Renal cortex interstitium (tissue), 11 donors: ENCODE results near the gene CILP2. TPM values are rescaled to one million over a fixed set of nuclear protein-coding genes. Genes with fewer than 3 reads are reported as not detected.

Experiments used
- DNase-seq, 11 donors: peaks; one replicate each; pipeline ENCODE4 v3.0.0-alpha.2; 2013; ENCODE audit warnings: low read depth in 9 of 11, low spot score in 4 of 11; ENCODE audit errors: extremely low read depth in 1 of 11
- polyA plus RNA-seq, 3 donors: library from polyadenylated mRNA; unstranded; fragments of 120-200 nt; gene quantifications; one replicate each; pipeline ENCODE4 v1.2.1, GENCODE V29; 2013; ENCODE audit not compliant: insufficient read length in 3 of 3

CILP2 gene
- polyA plus RNA-seq, 3 donors = 0.11 to 0.26 (median 0.12) TPM

DNA sequence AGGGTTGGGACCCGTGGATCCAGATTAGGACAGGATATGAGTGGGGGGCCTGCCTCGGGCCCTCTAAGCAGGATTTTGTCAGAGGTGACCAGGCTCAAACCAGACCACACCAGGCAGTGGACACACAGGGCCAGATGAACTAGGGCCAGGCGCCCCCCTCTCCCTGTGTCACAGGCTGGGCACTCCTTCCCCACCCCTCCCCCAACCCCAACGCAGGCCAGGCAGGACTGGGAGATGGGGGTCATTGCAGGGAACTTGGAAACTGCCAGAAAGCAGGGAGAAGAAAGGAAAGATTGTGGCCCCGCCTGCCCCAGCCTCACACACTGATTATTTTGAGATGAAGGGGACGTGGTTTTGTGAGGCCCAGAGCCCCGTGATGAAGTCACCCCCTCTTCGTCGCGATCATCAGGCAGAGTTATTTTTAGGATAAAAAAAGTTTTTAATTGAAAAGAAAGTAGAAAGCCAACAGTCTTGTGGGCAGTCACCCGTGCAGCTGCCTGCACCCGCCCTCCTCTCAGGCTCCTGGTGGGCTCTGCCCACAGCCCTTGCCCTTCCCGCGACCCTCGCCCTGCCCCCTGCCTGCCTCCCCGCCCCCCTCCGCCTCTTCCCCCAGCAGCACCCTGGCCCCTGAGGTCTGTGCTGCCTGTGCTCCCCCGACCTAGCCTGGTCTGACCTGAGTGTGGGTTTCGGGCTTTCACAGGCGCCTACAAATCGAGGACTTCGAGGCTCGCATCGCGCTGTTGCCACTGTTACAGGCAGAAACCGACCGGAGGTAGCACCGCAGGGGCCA is 11.3 kb upstream of the CILP2 start:
- DNase-seq = no peak

GRCh38 chr19:19527371-19527656 is 10.8 kb upstream of the CILP2 start:
- no peak for DNase-seq

GRCh38 chr19:19527674-19528625 is 10.1 kb upstream of the CILP2 start:
- DNase-seq = no peak

GRCh38 chr19:19528721-19529490 is 9.2 kb upstream of the CILP2 start, which contains the start of gene YJEFN3:
Gene YJEFN3, plus strand, starts transcription at chr19:19528911. Its CDS starts 22 bp downstream, at chr19:19528933.
- no peak for DNase-seq

DNA sequence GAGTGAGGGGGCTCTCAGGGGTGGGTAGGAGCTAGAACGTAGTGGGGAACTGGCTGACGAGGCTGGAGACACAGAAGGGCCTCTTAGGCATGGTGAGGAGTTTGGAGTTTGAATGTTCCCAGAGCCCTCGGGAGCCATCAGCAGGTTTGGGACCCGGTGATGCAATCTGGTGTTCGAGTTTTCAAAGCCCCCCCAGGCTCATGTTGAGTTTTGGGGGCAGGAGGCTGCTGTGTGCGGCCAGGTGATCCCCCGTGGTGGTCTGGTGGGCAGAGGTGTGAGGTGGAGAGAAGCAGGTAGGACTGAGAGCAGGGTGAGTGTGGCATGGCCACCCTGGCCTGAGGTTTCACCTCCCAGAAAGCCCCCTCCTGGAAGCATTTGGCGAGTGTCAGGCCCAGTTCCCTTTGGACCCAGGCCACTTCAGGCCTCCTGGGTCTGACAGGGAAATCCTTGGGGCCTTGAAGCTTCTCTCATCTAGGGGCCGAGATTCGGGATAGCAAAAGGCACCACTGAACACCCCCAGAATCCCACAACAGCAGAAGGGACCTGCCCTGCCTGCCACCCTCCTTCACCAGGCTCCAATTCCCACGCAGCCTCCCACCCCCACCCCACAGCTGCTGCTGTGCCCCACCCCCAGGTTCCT is 8.2 kb upstream of the CILP2 start:
- DNase-seq = no peak

DNA sequence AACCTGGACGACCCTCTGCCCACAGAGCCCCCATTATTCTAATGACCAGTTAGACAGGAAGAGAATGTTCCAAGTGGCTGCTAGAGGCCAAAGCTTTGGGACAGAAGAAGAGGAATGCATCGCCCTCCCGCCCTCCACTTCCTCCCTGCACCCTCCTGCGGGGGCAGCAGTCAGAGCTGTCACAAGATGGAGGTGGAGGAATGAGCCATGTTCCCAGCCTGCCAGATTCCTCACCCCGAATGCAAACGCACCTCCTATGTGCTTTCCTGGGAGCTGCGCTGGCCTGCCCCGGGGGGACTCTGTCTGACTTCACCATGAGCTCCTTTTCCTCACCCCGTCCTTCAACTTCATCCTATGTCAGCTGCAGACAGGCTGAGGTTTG is 7.7 kb upstream of the CILP2 start:
- DNase-seq = no peak

DNA sequence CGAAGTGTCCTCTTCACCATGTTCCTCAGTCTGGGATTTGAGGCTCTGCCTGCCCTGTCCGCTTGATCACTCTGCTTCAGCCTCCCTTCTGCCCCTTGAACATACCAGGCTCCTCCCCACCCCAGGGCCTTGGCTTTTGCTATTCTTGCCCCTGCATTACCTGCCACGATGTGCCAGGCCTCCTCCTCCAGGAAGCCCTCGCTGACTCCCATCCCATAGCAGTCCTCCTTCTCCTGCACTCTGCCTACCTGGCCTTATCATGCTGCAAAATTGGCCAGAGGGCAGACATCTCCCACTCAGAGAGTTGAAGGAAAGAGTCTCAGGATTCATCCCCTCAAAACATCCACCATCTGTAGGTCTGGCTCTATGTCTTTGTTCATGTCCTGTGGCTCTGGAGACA is 7.2 kb upstream of the CILP2 start:
- no peak for DNase-seq

GRCh38 chr19:19531951-19532805 is 5.9 kb upstream of the CILP2 start:
- peak in 6 of 11 donors; percentile 51 to 73 (median 64) for DNase-seq

GRCh38 chr19:19532806-19533701 is 5.0 kb upstream of the CILP2 start:
- no peak for DNase-seq

DNA sequence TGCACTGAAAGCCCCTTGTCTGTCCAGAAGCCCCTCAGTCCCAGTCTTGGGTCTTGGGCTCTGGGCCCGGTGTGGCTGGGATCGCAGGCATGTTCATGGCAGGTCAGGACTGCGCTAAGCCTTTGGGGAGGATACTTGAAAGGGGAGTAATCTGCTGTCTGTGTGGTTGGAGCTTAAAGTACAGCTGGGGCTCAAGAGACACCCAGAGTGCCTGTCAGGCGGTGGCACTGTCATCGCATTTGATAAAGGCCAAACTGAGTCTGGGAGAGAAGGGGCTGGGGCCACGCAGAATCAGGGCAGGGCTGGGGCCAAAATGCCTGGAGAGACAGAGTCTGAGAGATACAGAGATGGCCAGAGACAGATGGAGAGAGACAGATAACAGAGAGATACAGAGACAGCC is 4.2 kb upstream of the CILP2 start:
- no peak for DNase-seq

GRCh38 chr19:19534556-19535265 is 3.4 kb upstream of the CILP2 start:
- no peak for DNase-seq

- DNase-seq = no peak
Measured at GRCh38 chr19:19535311-19536191, 2.5 kb upstream of the CILP2 start.

DNA sequence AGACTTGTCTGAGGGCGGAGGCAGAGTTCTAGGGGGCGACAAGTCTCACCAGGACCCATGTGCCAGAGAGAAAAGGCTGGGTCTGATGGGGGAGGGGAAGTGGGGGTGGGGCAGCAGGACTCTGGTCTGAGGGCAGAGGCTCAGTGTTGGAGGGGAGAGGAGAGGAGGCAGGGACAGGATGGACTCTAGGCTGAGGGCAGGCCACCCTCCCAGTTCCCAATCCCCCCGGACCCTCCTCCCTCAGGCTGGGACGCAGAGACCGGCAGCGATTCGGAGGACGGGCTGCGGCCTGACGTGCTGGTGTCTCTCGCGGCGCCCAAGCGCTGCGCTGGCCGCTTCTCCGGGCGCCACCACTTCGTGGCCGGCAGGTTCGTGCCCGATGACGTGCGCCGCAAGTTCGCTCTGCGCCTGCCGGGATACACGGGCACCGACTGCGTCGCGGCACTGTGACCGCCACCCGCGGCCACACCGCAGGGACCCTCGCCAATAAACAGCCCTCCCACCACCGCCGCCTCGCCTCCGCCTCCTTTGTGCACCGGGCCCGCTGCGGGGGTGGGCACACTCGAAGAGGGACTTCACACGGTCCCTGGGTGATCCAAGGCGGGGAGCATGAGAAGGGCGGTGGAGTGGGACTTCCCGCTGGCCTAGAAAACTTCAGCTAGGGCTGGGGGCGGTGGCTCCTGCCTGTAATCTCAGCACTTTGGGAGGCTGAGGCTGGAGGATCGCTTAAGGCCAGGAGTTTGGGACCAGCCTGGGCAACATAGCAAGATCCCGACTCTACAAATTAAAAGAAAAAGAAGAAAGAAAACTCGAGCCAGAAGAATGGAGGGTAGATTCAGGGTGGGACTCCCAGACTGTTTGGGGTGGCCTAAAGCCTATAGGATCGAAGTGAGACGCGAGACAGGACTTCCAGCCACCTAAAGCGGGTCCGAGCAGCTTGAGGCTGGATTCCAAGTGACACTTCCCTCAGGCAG is 703 bp upstream of the CILP2 start:
- no peak for DNase-seq

- DNase-seq = no peak
Measured at GRCh38 chr19:19538785-19539166, 711 bp downstream of the CILP2 start.

GRCh38 chr19:19539698-19540063 is 1.6 kb downstream of the CILP2 start:
- DNase-seq = no peak
